ENCODE data around the gene SLC6A11. TPM values are rescaled to one million over a fixed set of nuclear protein-coding genes. Genes with fewer than 3 reads are reported as not detected.

SLC6A11 gene
- total RNA-seq, 1 experiment from 2014 or later: not detected

DNA sequence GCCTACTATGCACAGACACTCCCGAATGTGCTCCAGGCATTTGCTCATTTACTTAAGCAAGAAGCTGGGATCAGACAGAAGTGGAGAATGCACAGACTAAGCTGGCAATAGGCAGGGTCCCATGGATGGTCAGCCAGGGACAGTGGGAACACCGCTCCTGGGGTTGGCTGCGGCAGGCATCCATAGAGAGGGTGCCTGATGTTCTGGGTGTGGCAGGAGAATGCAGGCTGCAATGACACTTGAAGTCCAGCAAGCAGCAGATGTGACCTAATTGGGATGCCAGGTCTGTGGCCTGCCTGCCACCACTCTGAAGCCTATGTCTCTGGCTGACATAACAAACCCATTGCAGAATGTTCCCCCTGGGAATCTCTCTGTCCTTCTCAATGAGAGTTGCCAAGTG, 40.2 kb upstream of the SLC6A11 start:
- no peak for DNase-seq (ENCODE audit: low spot score)
- no peak overlapping the region for H3K4me3 ChIP-seq (ENCODE audit: low read depth, low read length, poor library complexity, severe bottlenecking)
- BruUV-seq (replicated peaks): no TSS peak
- H3K27ac ChIP-seq (ENCODE audit: low read depth, low read length, poor library complexity, severe bottlenecking): no peak overlapping the region
- CTCF ChIA-PET: no interaction called here
- no peaks in the 10 kb centered on the region for H3K36me3 ChIP-seq (ENCODE audit: insufficient read depth, low read length, poor library complexity, severe bottlenecking)
- TF ChIP-seq, protein P1, sequence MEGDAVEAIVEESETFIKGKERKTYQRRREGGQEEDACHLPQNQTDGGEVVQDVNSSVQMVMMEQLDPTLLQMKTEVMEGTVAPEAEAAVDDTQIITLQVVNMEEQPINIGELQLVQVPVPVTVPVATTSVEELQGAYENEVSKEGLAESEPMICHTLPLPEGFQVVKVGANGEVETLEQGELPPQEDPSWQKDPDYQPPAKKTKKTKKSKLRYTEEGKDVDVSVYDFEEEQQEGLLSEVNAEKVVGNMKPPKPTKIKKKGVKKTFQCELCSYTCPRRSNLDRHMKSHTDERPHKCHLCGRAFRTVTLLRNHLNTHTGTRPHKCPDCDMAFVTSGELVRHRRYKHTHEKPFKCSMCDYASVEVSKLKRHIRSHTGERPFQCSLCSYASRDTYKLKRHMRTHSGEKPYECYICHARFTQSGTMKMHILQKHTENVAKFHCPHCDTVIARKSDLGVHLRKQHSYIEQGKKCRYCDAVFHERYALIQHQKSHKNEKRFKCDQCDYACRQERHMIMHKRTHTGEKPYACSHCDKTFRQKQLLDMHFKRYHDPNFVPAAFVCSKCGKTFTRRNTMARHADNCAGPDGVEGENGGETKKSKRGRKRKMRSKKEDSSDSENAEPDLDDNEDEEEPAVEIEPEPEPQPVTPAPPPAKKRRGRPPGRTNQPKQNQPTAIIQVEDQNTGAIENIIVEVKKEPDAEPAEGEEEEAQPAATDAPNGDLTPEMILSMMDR (conservative IDR thresholded peaks at IDR 0.05; ENCODE audit: low read depth, low read length): no peak
- TF ChIP-seq EZH2 (IDR thresholded peaks at IDR 0.05; ENCODE audit: borderline replicate concordance, low read depth, low read length, poor library complexity, severe bottlenecking): no peak
- no peaks in the 10 kb centered on the region for H3K9me3 ChIP-seq (ENCODE audit: low read depth, low read length, poor library complexity, severe bottlenecking)
- POLR2A ChIA-PET (ENCODE audit: low non-redundant PET): no interaction called here
- intact Hi-C loops (cut with micrococcal nuclease; ENCODE audit: unreplicated experiment): no loop called here
- no peaks in the 10 kb centered on the region for H3K27me3 ChIP-seq (replicated peaks; ENCODE audit: insufficient read depth, low read depth, low read length, poor library complexity)
- no peaks in the 10 kb centered on the region for H3K4me1 ChIP-seq (ENCODE audit: insufficient read depth, low read length, poor library complexity, severe bottlenecking)

DNA sequence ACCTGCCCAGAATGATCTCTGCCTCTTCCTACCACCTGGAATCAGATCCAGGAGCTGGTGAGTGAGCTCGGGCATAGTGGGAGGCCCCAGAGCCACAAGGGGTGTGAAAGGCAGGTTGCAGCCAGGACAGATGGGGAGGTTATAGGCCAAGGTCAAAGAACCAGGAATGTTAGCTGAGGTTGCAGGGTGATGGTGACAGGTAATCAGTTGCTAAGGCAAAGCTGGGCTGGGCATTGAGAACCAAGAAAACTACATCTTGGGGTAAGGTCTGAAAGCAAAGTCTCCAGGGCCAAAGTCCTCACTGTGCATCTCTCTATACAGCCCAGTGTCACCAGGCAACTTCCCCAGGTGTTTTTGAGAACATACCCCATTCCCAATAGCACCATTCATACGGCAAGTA, 38.4 kb upstream of the SLC6A11 start:
- Histone ChIP-seq H3K4me3 (ENCODE audit: low read depth, low read length, poor library complexity, severe bottlenecking) (no peak overlapping the region), H3K4me1 (ENCODE audit: insufficient read depth, low read length, poor library complexity, severe bottlenecking) (no peaks in the 10 kb centered on the region), H3K36me3 (ENCODE audit: insufficient read depth, low read length, poor library complexity, severe bottlenecking) (no peaks in the 10 kb centered on the region), H3K9me3 (ENCODE audit: low read depth, low read length, poor library complexity, severe bottlenecking) (no peaks in the 10 kb centered on the region), H3K27ac (ENCODE audit: low read depth, low read length, poor library complexity, severe bottlenecking) (no peak overlapping the region), H3K27me3 (replicated peaks; ENCODE audit: insufficient read depth, low read depth, low read length, poor library complexity) (no peaks in the 10 kb centered on the region)
- TF ChIP-seq, protein P1 (conservative IDR thresholded peaks at IDR 0.05; ENCODE audit: low read depth, low read length): no peak
- no peak for TF ChIP-seq EZH2 (IDR thresholded peaks at IDR 0.05; ENCODE audit: borderline replicate concordance, low read depth, low read length, poor library complexity, severe bottlenecking)
- CTCF ChIA-PET: no interaction called here
- POLR2A ChIA-PET (ENCODE audit: low non-redundant PET): no interaction called here
- BruUV-seq (replicated peaks): no TSS peak
- intact Hi-C loops (cut with micrococcal nuclease; ENCODE audit: unreplicated experiment): no loop called here
- DNase-seq (ENCODE audit: low spot score): no peak

DNA sequence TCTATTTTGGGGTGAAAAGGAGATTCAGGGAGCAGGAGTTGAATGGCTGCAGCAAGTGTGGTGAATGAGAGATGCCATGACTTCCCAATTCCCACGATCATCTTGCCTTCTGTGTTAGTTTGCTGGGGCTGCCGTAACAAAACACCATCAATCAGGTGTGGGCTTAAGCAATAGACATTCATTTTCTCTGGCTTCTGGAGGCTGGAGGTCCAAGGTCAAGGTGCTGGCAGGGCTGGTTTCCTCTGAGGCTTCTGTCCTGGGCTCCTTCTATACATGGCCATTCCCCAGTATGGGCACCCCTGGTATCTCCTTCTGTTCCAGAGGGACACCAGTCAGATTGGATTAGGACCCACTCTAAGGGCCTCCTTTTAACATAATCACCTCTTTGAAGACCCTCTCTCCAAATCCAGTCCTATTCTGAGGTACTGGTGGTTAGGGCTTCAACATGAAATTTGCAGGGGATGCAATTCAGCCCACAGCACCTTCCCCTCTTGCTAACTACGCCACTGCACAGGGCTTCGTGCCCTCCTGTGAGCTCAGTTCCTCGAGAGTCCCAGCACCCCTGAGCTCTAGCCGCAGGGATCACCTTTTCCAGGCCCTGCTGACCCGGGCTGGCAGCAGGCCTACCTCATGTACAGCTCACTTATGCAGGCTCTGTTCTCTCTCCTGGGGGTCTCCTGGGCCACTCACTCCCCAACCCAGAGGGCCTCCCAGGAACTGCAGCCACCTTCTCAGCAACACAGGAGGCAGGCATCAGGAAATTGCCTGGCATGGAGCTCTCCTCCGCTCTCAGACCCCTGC, 37.3 kb upstream of the SLC6A11 start:
- Histone ChIP-seq H3K4me1 (ENCODE audit: insufficient read depth, low read length, poor library complexity, severe bottlenecking) (no peaks in the 10 kb centered on the region), H3K4me3 (ENCODE audit: low read depth, low read length, poor library complexity, severe bottlenecking) (no peak overlapping the region), H3K27me3 (replicated peaks; ENCODE audit: insufficient read depth, low read depth, low read length, poor library complexity) (no peaks in the 10 kb centered on the region), H3K36me3 (ENCODE audit: insufficient read depth, low read length, poor library complexity, severe bottlenecking) (no peaks in the 10 kb centered on the region), H3K9me3 (ENCODE audit: low read depth, low read length, poor library complexity, severe bottlenecking) (no peaks in the 10 kb centered on the region), H3K27ac (ENCODE audit: low read depth, low read length, poor library complexity, severe bottlenecking) (no peak overlapping the region)
- intact Hi-C loops (cut with micrococcal nuclease; ENCODE audit: unreplicated experiment): no loop called here
- BruUV-seq (replicated peaks): no TSS peak
- DNase-seq (ENCODE audit: low spot score): no peak
- ChIA-PET POLR2A (ENCODE audit: low non-redundant PET) (no interaction called here), CTCF (no interaction called here)
- TF ChIP-seq EZH2 (IDR thresholded peaks at IDR 0.05; ENCODE audit: borderline replicate concordance, low read depth, low read length, poor library complexity, severe bottlenecking): no peak

DNA sequence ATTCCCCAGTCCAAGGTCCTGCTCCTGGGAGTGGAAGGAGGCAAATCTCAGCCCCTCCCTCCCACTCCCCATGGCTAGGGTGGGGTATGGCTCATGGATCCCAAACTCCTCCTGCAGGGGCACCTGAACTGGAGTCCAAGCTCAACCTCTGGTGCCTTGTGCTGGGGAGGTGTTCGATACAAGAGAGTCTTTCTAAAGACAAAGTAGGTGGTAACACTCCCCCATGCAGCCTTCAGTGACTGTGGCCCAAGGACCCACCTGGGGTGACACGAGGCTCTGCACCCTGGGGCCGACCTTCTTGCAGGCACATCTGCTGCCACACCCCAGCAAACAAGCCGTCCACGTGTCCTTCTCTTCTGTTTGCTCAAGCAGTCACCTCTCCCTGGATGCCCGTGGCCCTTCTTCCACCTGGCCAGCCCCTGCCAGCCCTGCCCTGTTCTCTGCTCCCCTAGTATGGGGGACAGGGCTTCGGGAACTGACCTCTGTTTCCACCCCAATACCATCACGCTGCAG, 36.7 kb upstream of the SLC6A11 start:
- Histone ChIP-seq H3K36me3 (ENCODE audit: insufficient read depth, low read length, poor library complexity, severe bottlenecking) (no peaks in the 10 kb centered on the region), H3K27me3 (replicated peaks; ENCODE audit: insufficient read depth, low read depth, low read length, poor library complexity) (no peaks in the 10 kb centered on the region), H3K4me3 (ENCODE audit: low read depth, low read length, poor library complexity, severe bottlenecking) (no peak overlapping the region), H3K4me1 (ENCODE audit: insufficient read depth, low read length, poor library complexity, severe bottlenecking) (no peaks in the 10 kb centered on the region), H3K27ac (ENCODE audit: low read depth, low read length, poor library complexity, severe bottlenecking) (no peak overlapping the region), H3K9me3 (ENCODE audit: low read depth, low read length, poor library complexity, severe bottlenecking) (no peaks in the 10 kb centered on the region)
- no peak for DNase-seq (ENCODE audit: low spot score)
- intact Hi-C loops (cut with micrococcal nuclease; ENCODE audit: unreplicated experiment): no loop called here
- BruUV-seq (replicated peaks): no TSS peak
- ChIA-PET POLR2A (ENCODE audit: low non-redundant PET) (no interaction called here), CTCF (no interaction called here)
- TF ChIP-seq EZH2 (IDR thresholded peaks at IDR 0.05; ENCODE audit: borderline replicate concordance, low read depth, low read length, poor library complexity, severe bottlenecking): no peak
- TF ChIP-seq, protein P1 (conservative IDR thresholded peaks at IDR 0.05; ENCODE audit: low read depth, low read length): no peak
